ENCODE results near the gene CSRP1.
A peak's percentile ranks its signal among the peaks of the same experiment; 100 is the strongest.

CSRP1 gene

GRCh38 chr1:201511396-201511940 lies 4.5 kb upstream of the CSRP1 start:
- Histone ChIP-seq H3K27me3 (ENCODE audit: insufficient read depth, poor library complexity, severe bottlenecking) (no peaks in the 10 kb centered on the region), H3K27ac (replicated peaks) (no peak overlapping the region), H3K4me3 (replicated peaks; ENCODE audit: insufficient read depth, low read length) (no peak overlapping the region)
- DNase-seq (ENCODE audit: low read depth in 1 of 2, low spot score in 1 of 2), result no peak
- TF ChIP-seq POLR2AphosphoS5 (IDR thresholded peaks at IDR 0.05; ENCODE audit: low read depth), result no peak
- no peak for TF ChIP-seq GABPA (IDR thresholded peaks at IDR 0.05; ENCODE audit: low read depth)

GRCh38 chr1:201510734-201511133 lies 3.8 kb upstream of the CSRP1 start:
- Histone ChIP-seq H3K4me3 (replicated peaks; ENCODE audit: insufficient read depth, low read length) (no peak overlapping the region), H3K27ac (replicated peaks) (no peak overlapping the region), H3K27me3 (ENCODE audit: insufficient read depth, poor library complexity, severe bottlenecking) (no peaks in the 10 kb centered on the region)
- DNase-seq (ENCODE audit: low read depth in 1 of 2, low spot score in 1 of 2), result no peak
- TF ChIP-seq, protein P1, sequence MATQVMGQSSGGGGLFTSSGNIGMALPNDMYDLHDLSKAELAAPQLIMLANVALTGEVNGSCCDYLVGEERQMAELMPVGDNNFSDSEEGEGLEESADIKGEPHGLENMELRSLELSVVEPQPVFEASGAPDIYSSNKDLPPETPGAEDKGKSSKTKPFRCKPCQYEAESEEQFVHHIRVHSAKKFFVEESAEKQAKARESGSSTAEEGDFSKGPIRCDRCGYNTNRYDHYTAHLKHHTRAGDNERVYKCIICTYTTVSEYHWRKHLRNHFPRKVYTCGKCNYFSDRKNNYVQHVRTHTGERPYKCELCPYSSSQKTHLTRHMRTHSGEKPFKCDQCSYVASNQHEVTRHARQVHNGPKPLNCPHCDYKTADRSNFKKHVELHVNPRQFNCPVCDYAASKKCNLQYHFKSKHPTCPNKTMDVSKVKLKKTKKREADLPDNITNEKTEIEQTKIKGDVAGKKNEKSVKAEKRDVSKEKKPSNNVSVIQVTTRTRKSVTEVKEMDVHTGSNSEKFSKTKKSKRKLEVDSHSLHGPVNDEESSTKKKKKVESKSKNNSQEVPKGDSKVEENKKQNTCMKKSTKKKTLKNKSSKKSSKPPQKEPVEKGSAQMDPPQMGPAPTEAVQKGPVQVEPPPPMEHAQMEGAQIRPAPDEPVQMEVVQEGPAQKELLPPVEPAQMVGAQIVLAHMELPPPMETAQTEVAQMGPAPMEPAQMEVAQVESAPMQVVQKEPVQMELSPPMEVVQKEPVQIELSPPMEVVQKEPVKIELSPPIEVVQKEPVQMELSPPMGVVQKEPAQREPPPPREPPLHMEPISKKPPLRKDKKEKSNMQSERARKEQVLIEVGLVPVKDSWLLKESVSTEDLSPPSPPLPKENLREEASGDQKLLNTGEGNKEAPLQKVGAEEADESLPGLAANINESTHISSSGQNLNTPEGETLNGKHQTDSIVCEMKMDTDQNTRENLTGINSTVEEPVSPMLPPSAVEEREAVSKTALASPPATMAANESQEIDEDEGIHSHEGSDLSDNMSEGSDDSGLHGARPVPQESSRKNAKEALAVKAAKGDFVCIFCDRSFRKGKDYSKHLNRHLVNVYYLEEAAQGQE (IDR thresholded peaks at IDR 0.05; ENCODE audit: insufficient replicate concordance, low read depth), result no peak

GRCh38 chr1:201509601-201510374 lies 2.9 kb upstream of the CSRP1 start:
- H3K27ac ChIP-seq (replicated peaks), result no peak overlapping the region

DNA sequence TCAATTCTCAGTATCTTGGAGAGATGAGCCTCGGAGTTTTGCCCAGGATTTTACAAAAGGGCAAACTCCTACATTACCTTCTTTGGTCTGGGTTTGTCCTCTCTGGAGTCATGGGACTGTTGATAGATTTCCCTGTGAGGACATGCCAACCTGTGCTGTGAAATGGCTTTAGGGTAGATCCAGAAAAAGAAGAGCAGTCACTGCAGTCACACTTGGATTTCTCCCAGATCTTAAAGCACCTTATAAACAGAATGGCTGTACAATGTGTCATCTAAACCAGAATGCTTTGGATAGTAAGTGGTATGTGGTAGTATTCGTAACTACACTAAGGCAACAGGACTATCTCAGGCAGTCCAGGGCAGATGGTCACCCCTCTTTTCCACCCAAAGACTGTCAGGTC lies 1.9 kb upstream of the CSRP1 start:
- Histone ChIP-seq H3K27ac (replicated peaks) (no peak overlapping the region), H3K27me3 (ENCODE audit: insufficient read depth, poor library complexity, severe bottlenecking) (no peaks in the 10 kb centered on the region), H3K4me3 (replicated peaks; ENCODE audit: insufficient read depth, low read length) (no peak overlapping the region)
- TF ChIP-seq GABPA (IDR thresholded peaks at IDR 0.05; ENCODE audit: low read depth), result no peak
- no peak for TF ChIP-seq POLR2AphosphoS5 (IDR thresholded peaks at IDR 0.05; ENCODE audit: low read depth)
- no peak for DNase-seq (ENCODE audit: low read depth in 1 of 2, low spot score in 1 of 2)

More at GRCh38 chr1:201509601-201510374, 2.9 kb upstream of the CSRP1 start:
- TF ChIP-seq, protein P1 (IDR thresholded peaks at IDR 0.05; ENCODE audit: insufficient replicate concordance, low read depth), result no peak
- no peak for TF ChIP-seq GABPA (IDR thresholded peaks at IDR 0.05; ENCODE audit: low read depth)
- TF ChIP-seq, protein P2, sequence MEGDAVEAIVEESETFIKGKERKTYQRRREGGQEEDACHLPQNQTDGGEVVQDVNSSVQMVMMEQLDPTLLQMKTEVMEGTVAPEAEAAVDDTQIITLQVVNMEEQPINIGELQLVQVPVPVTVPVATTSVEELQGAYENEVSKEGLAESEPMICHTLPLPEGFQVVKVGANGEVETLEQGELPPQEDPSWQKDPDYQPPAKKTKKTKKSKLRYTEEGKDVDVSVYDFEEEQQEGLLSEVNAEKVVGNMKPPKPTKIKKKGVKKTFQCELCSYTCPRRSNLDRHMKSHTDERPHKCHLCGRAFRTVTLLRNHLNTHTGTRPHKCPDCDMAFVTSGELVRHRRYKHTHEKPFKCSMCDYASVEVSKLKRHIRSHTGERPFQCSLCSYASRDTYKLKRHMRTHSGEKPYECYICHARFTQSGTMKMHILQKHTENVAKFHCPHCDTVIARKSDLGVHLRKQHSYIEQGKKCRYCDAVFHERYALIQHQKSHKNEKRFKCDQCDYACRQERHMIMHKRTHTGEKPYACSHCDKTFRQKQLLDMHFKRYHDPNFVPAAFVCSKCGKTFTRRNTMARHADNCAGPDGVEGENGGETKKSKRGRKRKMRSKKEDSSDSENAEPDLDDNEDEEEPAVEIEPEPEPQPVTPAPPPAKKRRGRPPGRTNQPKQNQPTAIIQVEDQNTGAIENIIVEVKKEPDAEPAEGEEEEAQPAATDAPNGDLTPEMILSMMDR (IDR thresholded peaks at IDR 0.05; ENCODE audit: insufficient read depth, low read length), result no peak
- TF ChIP-seq SPI1 (IDR thresholded peaks at IDR 0.05; ENCODE audit: borderline replicate concordance, low read depth), result no peak
- TF ChIP-seq POLR2AphosphoS5 (IDR thresholded peaks at IDR 0.05; ENCODE audit: low read depth), result no peak
- Histone ChIP-seq H3K27me3 (ENCODE audit: insufficient read depth, poor library complexity, severe bottlenecking) (no peaks in the 10 kb centered on the region), H3K4me3 (replicated peaks; ENCODE audit: insufficient read depth, low read length) (no peak overlapping the region)
- no peak for DNase-seq (ENCODE audit: low read depth in 1 of 2, low spot score in 1 of 2)

DNA sequence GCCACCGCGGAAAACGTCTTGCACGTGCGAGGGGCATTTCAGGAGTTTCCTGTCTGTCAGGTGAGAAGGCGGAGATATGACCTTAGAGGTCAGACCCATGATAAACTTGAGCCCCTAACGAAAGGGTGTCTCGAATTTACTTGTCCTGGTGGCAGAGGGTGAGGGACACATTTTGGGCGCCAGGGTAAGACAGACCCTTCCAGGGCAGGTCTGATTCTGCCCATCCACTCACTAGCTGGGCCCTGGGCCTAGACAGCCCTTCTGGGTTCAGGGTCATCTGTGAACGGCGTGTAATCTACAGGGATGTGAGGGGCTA lies 395 bp upstream of the CSRP1 start:
- H3K4me3 ChIP-seq (replicated peaks; ENCODE audit: insufficient read depth, low read length), result peak overlapping the region; percentile 78
- peak overlapping the region; percentile 68 for H3K27ac ChIP-seq (replicated peaks)
- no peaks in the 10 kb centered on the region for H3K27me3 ChIP-seq (ENCODE audit: insufficient read depth, poor library complexity, severe bottlenecking)
- DNase-seq (ENCODE audit: low read depth in 1 of 2, low spot score in 1 of 2), result no peak
- TF ChIP-seq, protein P1 (IDR thresholded peaks at IDR 0.05; ENCODE audit: insufficient replicate concordance, low read depth), result no peak
- no peak for TF ChIP-seq POLR2AphosphoS5 (IDR thresholded peaks at IDR 0.05; ENCODE audit: low read depth)
- no peak for TF ChIP-seq GABPA (IDR thresholded peaks at IDR 0.05; ENCODE audit: low read depth)
- TF ChIP-seq, protein P2 (IDR thresholded peaks at IDR 0.05; ENCODE audit: insufficient read depth, low read length), result no peak
- no peak for TF ChIP-seq SPI1 (IDR thresholded peaks at IDR 0.05; ENCODE audit: borderline replicate concordance, low read depth)

Measured in HL-60 (cell line).